Putamen (tissue), 1 donor: ENCODE results near the gene FRMD3.

Experiments
- DNase-seq: peaks from one replicate; pipeline ENCODE4 v3.0.0-alpha.2; 2016; ENCODE audit warnings: low spot score

FRMD3 gene

GRCh38 chr9:83432877-83433550, 105.2 kb downstream of the FRMD3 start:
- DNase-seq = no peak

GRCh38 chr9:83432104-83432627, 106.0 kb downstream of the FRMD3 start:
- DNase-seq = peak; percentile 24

GRCh38 chr9:83431101-83432060, 106.8 kb downstream of the FRMD3 start:
- DNase-seq = no peak

GRCh38 chr9:83430681-83431080, 107.5 kb downstream of the FRMD3 start:
- DNase-seq = no peak

GRCh38 chr9:83429229-83429628, 109.0 kb downstream of the FRMD3 start:
- DNase-seq = no peak

- no peak for DNase-seq
Observed at GRCh38 chr9:83425240-83425639, 113.0 kb downstream of the FRMD3 start.

- no peak for DNase-seq
Observed at GRCh38 chr9:83424831-83425230, 113.4 kb downstream of the FRMD3 start.

- no peak for DNase-seq
Observed at GRCh38 chr9:83423815-83424707, 114.1 kb downstream of the FRMD3 start.

- no peak for DNase-seq
Observed at GRCh38 chr9:83422527-83422926, 115.7 kb downstream of the FRMD3 start.

GRCh38 chr9:83420486-83420885, 117.7 kb downstream of the FRMD3 start:
- DNase-seq = no peak

GRCh38 chr9:83419961-83420360, 118.2 kb downstream of the FRMD3 start:
- DNase-seq = no peak

- DNase-seq = no peak
Observed at GRCh38 chr9:83418283-83418682, 119.9 kb downstream of the FRMD3 start.

GRCh38 chr9:83413367-83413766, 124.8 kb downstream of the FRMD3 start:
- no peak for DNase-seq

GRCh38 chr9:83410701-83411100, 127.5 kb downstream of the FRMD3 start:
- no peak for DNase-seq

GRCh38 chr9:83406921-83407320, 131.3 kb downstream of the FRMD3 start:
- no peak for DNase-seq

- no peak for DNase-seq
Observed at GRCh38 chr9:83405759-83406158, 132.4 kb downstream of the FRMD3 start.

GRCh38 chr9:83403527-83404238, 134.5 kb downstream of the FRMD3 start:
- DNase-seq = no peak

- DNase-seq = no peak
Observed at GRCh38 chr9:83401328-83401900, 136.8 kb downstream of the FRMD3 start.

- no peak for DNase-seq
Observed at GRCh38 chr9:83396813-83397212, 141.4 kb downstream of the FRMD3 start.

GRCh38 chr9:83396342-83396741, 141.9 kb downstream of the FRMD3 start:
- DNase-seq = no peak

GRCh38 chr9:83392228-83392627, 146.0 kb downstream of the FRMD3 start:
- no peak for DNase-seq
